GM13976 (cell line): Measurements from ENCODE around the gene SLC6A17.

Experiments used
- DNase-seq: peaks from one replicate; pipeline ENCODE4 v3.0.0; 2012; ENCODE audit warnings: low spot score
- CTCF ChIP-seq: IDR thresholded peaks from 2 replicates; pipeline ENCODE4 v1.5.1; 2012; ENCODE audit warnings: borderline replicate concordance, mild to moderate bottlenecking; ENCODE audit not compliant: insufficient read depth; ENCODE audit errors: extremely low read depth, missing control alignments, control extremely low read depth
- in situ Hi-C: fragments of 300-500 bp; cut with MboI; formaldehyde crosslinking; loops from one replicate; pipeline ENCODE4 v1.12.0; 2022; ENCODE audit warnings: low sequenced_read_pairs, mixed read lengths, inconsistent platforms; ENCODE audit not compliant: unreplicated experiment

The SLC6A17 gene

GRCh38 chr1:110214454-110215404 lies 64.4 kb downstream of the SLC6A17 start:
- DNase-seq, result no peak
- in situ Hi-C loops, result no loop called here
- no peak for TF ChIP-seq CTCF

- TF ChIP-seq CTCF, result no peak
- in situ Hi-C loops, result no loop called here
- DNase-seq, result no peak
Measured at GRCh38 chr1:110215621-110216515, 65.6 kb downstream of the SLC6A17 start.

- in situ Hi-C loops, result no loop called here
- no peak for DNase-seq
- TF ChIP-seq CTCF, result no peak
Measured at GRCh38 chr1:110216844-110217444, 66.7 kb downstream of the SLC6A17 start.

- TF ChIP-seq CTCF, result no peak
- in situ Hi-C loops, result no loop called here
- DNase-seq, result no peak
Measured at GRCh38 chr1:110218137-110218536, 67.8 kb downstream of the SLC6A17 start.

- in situ Hi-C loops, result no loop called here
- TF ChIP-seq CTCF, result no peak
- DNase-seq, result no peak
Measured at GRCh38 chr1:110218739-110219138, 68.4 kb downstream of the SLC6A17 start.

- no peak for TF ChIP-seq CTCF
- DNase-seq, result no peak
- in situ Hi-C loops, result no loop called here
Measured at GRCh38 chr1:110220324-110220723, 70.0 kb downstream of the SLC6A17 start.
